Mesendoderm (in vitro differentiated cells): ENCODE measurements around the gene ZNF439.
"Not testable (repeated sequence)": the region's sequence is repeated elsewhere in the genome, so short reads cannot be mapped to it uniquely, and the experiment has no call there.

Source experiments
- DNase-seq: peaks from one replicate; pipeline ENCODE4 v3.0.0; 2013
- H2AK5ac ChIP-seq: 2 replicates; pipeline ENCODE4 v1.6.1; 2013; ENCODE audit warnings: low read length, inconsistent platforms
- H2BK120ac ChIP-seq: 2 replicates; pipeline ENCODE4 v1.6.1; 2013; ENCODE audit warnings: low read depth, mild to moderate bottlenecking, low read length, moderate library complexity, mixed read lengths
- H2BK15ac ChIP-seq: replicated peaks from 2 replicates; pipeline ENCODE4 v1.6.1; 2013; ENCODE audit warnings: low read depth, mild to moderate bottlenecking, moderate library complexity
- H2BK5ac ChIP-seq: 2 replicates; pipeline ENCODE4 v1.6.1; 2013; ENCODE audit warnings: low read length, inconsistent platforms
- H3K18ac ChIP-seq: 2 replicates; pipeline ENCODE4 v1.6.1; 2013; ENCODE audit warnings: mild to moderate bottlenecking, low read length, mixed read lengths
- H3K23ac ChIP-seq: one replicate; pipeline ENCODE4 v1.6.1; 2013; ENCODE audit warnings: low read length
- H3K27ac ChIP-seq: 2 replicates; pipeline ENCODE4 v1.5.1; 2013; ENCODE audit warnings: low read depth, mild to moderate bottlenecking, inconsistent platforms, low read length, moderate library complexity
- H3K27me3 ChIP-seq: 2 replicates; pipeline ENCODE4 v1.6.1; 2013; ENCODE audit warnings: low read length, control low read depth, mild to moderate bottlenecking, inconsistent platforms; ENCODE audit not compliant: insufficient read depth, poor library complexity
- H3K36me3 ChIP-seq: 2 replicates; pipeline ENCODE4 v1.6.1; 2013; ENCODE audit warnings: low read length, inconsistent platforms; ENCODE audit not compliant: control insufficient read depth, insufficient read depth
- H3K4ac ChIP-seq: one replicate; pipeline ENCODE4 v1.6.1; 2013; ENCODE audit warnings: low read depth, mild to moderate bottlenecking, low read length, moderate library complexity
- H3K4me1 ChIP-seq: 2 replicates; pipeline ENCODE4 v1.6.1; 2013; ENCODE audit warnings: low read depth, low read length, inconsistent platforms; ENCODE audit not compliant: control insufficient read depth
- H3K4me2 ChIP-seq: 2 replicates; pipeline ENCODE4 v1.6.1; 2013; ENCODE audit warnings: low read length
- H3K4me3 ChIP-seq: 2 replicates; pipeline ENCODE4 v1.5.1; 2013; ENCODE audit warnings: mild to moderate bottlenecking, low read length
- H3K56ac ChIP-seq: one replicate; pipeline ENCODE4 v1.6.1; 2013; ENCODE audit warnings: low read length
- H3K79me1 ChIP-seq: 2 replicates; pipeline ENCODE4 v1.6.1; 2013; ENCODE audit warnings: low read length, inconsistent platforms
- H3K79me2 ChIP-seq: 2 replicates; pipeline ENCODE4 v1.6.1; 2013; ENCODE audit warnings: mild to moderate bottlenecking, low read length; ENCODE audit not compliant: control insufficient read depth, insufficient read depth
- H3K9ac ChIP-seq: 2 replicates; pipeline ENCODE4 v1.6.1; 2013; ENCODE audit warnings: low read length, inconsistent platforms
- H4K5ac ChIP-seq: one replicate; pipeline ENCODE4 v1.6.1; 2013; ENCODE audit warnings: low read length
- H4K8ac ChIP-seq: one replicate; pipeline ENCODE4 v1.6.1; 2013; ENCODE audit warnings: low read depth, mild to moderate bottlenecking, control low read depth, low read length, moderate library complexity
- WGBS: extraction: QIAGEN DNeasy Blood & Tissue Kit; methylation state at CpG from one replicate; pipeline ENCODE4 v1.1.7; 2013; ENCODE audit warnings: low lambda C conversion rate, missing lambda C conversion rate; ENCODE audit not compliant: insufficient coverage; ENCODE audit errors: extremely low coverage; 5-methylcytosine and 5-hydroxymethylcytosine counted together

ZNF439 gene

GRCh38 chr19:11905928-11906327, 57.4 kb downstream of the ZNF439 start:
- WGBS, result no CpG with 5 or more reads among the region's 3 CpGs
- H2BK120ac ChIP-seq, result no peak overlapping the region
- no peak overlapping the region for H3K18ac ChIP-seq
- no peak overlapping the region for H2AK5ac ChIP-seq
- no peak overlapping the region for H4K8ac ChIP-seq
- DNase-seq, result no peak
- no peak overlapping the region for H3K56ac ChIP-seq
- H3K4me2 ChIP-seq, result no peak overlapping the region
- no peak overlapping the region for H4K5ac ChIP-seq
- no peaks in the 10 kb centered on the region for H3K79me2 ChIP-seq
- H3K27me3 ChIP-seq, result no peaks in the 10 kb centered on the region
- no peak overlapping the region for H2BK5ac ChIP-seq
- H3K4me1 ChIP-seq, result no peaks in the 10 kb centered on the region
- H3K27ac ChIP-seq, result no peak overlapping the region
- H2BK15ac ChIP-seq, result no peak overlapping the region
- H3K9ac ChIP-seq, result no peak overlapping the region
- no peaks in the 10 kb centered on the region for H3K79me1 ChIP-seq
- peak overlapping the region; percentile 40 for H3K4me3 ChIP-seq
- H3K36me3 ChIP-seq, result peaks cover 9% of the 10 kb centered on the region
- no peak overlapping the region for H3K23ac ChIP-seq
- H3K4ac ChIP-seq, result no peak overlapping the region

GRCh38 chr19:11911937-11912336, 63.4 kb downstream of the ZNF439 start:
- H3K23ac ChIP-seq, H3K27me3 ChIP-seq, H4K8ac ChIP-seq, H3K56ac ChIP-seq, H3K4me1 ChIP-seq, H3K18ac ChIP-seq, H3K27ac ChIP-seq, H3K4me2 ChIP-seq, H3K4ac ChIP-seq, H2BK120ac ChIP-seq, H4K5ac ChIP-seq, H3K4me3 ChIP-seq, H3K36me3 ChIP-seq, H2AK5ac ChIP-seq, H3K9ac ChIP-seq, H2BK5ac ChIP-seq, H3K79me1 ChIP-seq, H2BK15ac ChIP-seq, H3K79me2 ChIP-seq: not testable (repeated sequence)
- peak; percentile 19 for DNase-seq
- no CpG with 5 or more reads among the region's 1 CpG for WGBS

- H3K4ac ChIP-seq, H3K79me2 ChIP-seq, H3K18ac ChIP-seq, H2BK15ac ChIP-seq, H4K8ac ChIP-seq, H2BK5ac ChIP-seq, H3K4me2 ChIP-seq, H3K36me3 ChIP-seq, H3K4me1 ChIP-seq, H3K79me1 ChIP-seq, H3K9ac ChIP-seq, H3K23ac ChIP-seq, H2BK120ac ChIP-seq, DNase-seq, H3K56ac ChIP-seq, H3K27me3 ChIP-seq, H4K5ac ChIP-seq, H3K4me3 ChIP-seq, H2AK5ac ChIP-seq, H3K27ac ChIP-seq: not testable (repeated sequence)
- no CpG with 5 or more reads among the region's 4 CpGs for WGBS
Observed at GRCh38 chr19:11914417-11915051, 66.0 kb downstream of the ZNF439 start.
